ENCODE measurements around the gene LAMA3.

DNA sequence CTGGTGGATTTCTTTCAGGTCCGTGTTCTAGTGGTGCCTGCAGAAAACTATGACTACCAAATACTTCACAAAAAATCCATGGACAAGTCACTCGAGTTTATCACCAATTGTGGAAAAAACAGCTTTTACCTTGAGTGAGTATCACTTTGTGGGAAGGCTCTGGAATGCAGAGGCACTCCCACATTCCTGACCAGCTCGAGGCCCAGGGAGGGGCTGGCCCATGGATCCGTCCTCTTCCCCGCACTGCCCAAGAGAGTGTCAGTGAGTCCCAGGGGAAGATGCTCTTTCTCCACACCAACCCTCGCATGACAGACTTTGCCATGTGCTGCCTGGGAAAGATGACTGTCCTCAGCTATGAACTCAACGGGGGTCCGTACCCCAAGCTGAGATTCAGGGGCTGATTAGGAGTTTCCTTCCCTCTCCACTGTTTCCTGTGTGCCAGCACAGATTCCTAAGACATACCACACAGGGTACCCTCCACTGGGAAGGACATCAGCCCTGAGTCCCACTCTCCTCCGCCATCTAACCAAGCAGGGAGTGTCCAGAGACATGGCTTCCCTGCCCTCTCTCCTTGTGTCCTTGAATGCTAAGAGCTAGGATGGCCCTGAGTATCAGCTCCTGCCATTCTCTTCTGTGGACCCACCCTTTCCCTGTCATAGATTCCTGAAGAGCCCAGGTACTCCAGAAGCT lies 155.9 kb downstream of the LAMA3 start:
- TF ChIP-seq EP300 (IDR thresholded peaks at IDR 0.05) = no peak
- TF ChIP-seq, protein P1, sequence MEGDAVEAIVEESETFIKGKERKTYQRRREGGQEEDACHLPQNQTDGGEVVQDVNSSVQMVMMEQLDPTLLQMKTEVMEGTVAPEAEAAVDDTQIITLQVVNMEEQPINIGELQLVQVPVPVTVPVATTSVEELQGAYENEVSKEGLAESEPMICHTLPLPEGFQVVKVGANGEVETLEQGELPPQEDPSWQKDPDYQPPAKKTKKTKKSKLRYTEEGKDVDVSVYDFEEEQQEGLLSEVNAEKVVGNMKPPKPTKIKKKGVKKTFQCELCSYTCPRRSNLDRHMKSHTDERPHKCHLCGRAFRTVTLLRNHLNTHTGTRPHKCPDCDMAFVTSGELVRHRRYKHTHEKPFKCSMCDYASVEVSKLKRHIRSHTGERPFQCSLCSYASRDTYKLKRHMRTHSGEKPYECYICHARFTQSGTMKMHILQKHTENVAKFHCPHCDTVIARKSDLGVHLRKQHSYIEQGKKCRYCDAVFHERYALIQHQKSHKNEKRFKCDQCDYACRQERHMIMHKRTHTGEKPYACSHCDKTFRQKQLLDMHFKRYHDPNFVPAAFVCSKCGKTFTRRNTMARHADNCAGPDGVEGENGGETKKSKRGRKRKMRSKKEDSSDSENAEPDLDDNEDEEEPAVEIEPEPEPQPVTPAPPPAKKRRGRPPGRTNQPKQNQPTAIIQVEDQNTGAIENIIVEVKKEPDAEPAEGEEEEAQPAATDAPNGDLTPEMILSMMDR (IDR thresholded peaks at IDR 0.05) = no peak
- TF ChIP-seq POLR2A (IDR thresholded peaks at IDR 0.05) = no peak

Data from tibial nerve (tissue), 4 donors.